Adrenal gland (tissue), 12 donors: Measurements from ENCODE around the gene NAT9. TPM values are rescaled to one million over a fixed set of nuclear protein-coding genes. Genes with fewer than 3 reads are reported as not detected.

ENCODE experiments used
- DNase-seq, 7 donors: peaks; one replicate each; pipeline ENCODE4 v3.0.0-alpha.2; 2019 to 2020
- H3K27ac ChIP-seq, 5 donors: fragments of 200-600 bp; sonication (generic) in 4 of 5; 1 replicate in 3 of 5; 2 replicates in 2 of 5; pipeline versions ENCODE4 v1.5.1 to v1.8.0; 2016 to 2020; ENCODE audit warnings: mild to moderate bottlenecking in 1 of 5
- H3K27me3 ChIP-seq: fragments of 200-600 bp; 2 replicates; pipeline ENCODE4 v1.8.0; 2021
- H3K36me3 ChIP-seq, 2 donors: fragments of 200-600 bp; replicated peaks in 1 of 2; 1 replicate in 1 of 2; 2 replicates in 1 of 2; pipeline versions ENCODE4 v1.5.1 to v1.8.0; 2018 to 2022
- H3K4me1 ChIP-seq, 2 donors: fragments of 200-600 bp; replicated peaks in 1 of 2; 1 replicate in 1 of 2; 2 replicates in 1 of 2; pipeline versions ENCODE4 v1.5.1 to v1.8.0; 2018 to 2021
- H3K4me3 ChIP-seq, 4 donors: fragments of 200-600 bp; sonication (generic) in 3 of 4; one replicate each; pipeline ENCODE4 v1.5.1; 2016 to 2018
- H3K9me3 ChIP-seq, 3 donors: fragments of 200-600 bp; sonication (generic) in 1 of 3; replicated peaks in 1 of 3; 1 replicate in 2 of 3; 2 replicates in 1 of 3; pipeline versions ENCODE4 v1.5.1 to v1.8.0; 2016 to 2021
- POLR2A ChIP-seq, 2 donors: fragments of 450-650 bp; IDR thresholded peaks; one replicate each; pipeline ENCODE4 v1.6.1; 2017; ENCODE audit warnings: antibody characterized with exemption in 2 of 2, mild to moderate bottlenecking in 2 of 2, moderate library complexity in 1 of 2
- WGBS, 4 donors: extraction: QIAGEN DNeasy Blood & Tissue Kit in 2 of 4; methylation state at CpG; one replicate each; pipeline versions ENCODE4 v1.1.5 to v1.1.7; 2013 to 2017; 5-methylcytosine and 5-hydroxymethylcytosine counted together
- intact Hi-C, 2 donors: fragments of 100-400 bp; cut with DNase I; formaldehyde crosslinking; loops; one replicate each; pipeline versions ENCODE4 v1.14.1 to v1.15.0; 2022 to 2023
- polyA plus RNA-seq, 3 donors: library from polyadenylated mRNA; stranded (reverse); fragments of 200-250 nt in 2 of 3; fragments of 350-450 nt in 1 of 3; fragmentation: Illumina TruSeq in 1 of 3; extraction: RNeasy Lipid Tissue Mini Kit (QIAGEN cat#74804) in 1 of 3; gene quantifications; one replicate each; pipeline ENCODE4 v1.2.3, GENCODE V29; 2013 to 2014
- total RNA-seq, 9 donors: library from RNA; depleted of rRNA in 4 of 9; stranded (reverse); fragments of >200 nt in 4 of 9; fragments of 120-200 nt in 1 of 9; fragmentation: NEBNext Ultra II Directional in 1 of 9; extraction: Animal tissue kit (Norgen Biotek cat#: 25700) in 1 of 9; gene quantifications; one replicate each; pipeline versions ENCODE4 v1.1.0 to v1.2.4, GENCODE V29; 2013 to 2023
- TF ChIP-seq, protein P1 (sequence below), 6 experiments: fragments of 450-650 bp in 4 of 6; fragments of 200-600 bp in 2 of 6; sonication (generic) in 1 of 6; IDR thresholded peaks; 1 replicate in 5 of 6; 2 replicates in 1 of 6; pipeline versions ENCODE4 v1.5.1 to v1.8.0; 2016 to 2021; ENCODE audit warnings: antibody characterized with exemption in 6 of 6, mild to moderate bottlenecking in 2 of 6, moderate library complexity in 1 of 6
- donor health status: healthy with polysubstance abuse.
- donor health status: Bipolar disorder and iron deficiency.
- donor health status: DM: yes; HTN: yes; CAD: no.
- donor health status: DM: no; HTN: no; CAD: no.
- donor health status: DM: no; HTN: no; CAD: no.
- donor health status: DM: yes; HTN: yes; CAD: no.

Gene NAT9
- total and polyA plus RNA-seq, 12 donors, result 23.1 to 149 (median 87.0) TPM

DNA sequence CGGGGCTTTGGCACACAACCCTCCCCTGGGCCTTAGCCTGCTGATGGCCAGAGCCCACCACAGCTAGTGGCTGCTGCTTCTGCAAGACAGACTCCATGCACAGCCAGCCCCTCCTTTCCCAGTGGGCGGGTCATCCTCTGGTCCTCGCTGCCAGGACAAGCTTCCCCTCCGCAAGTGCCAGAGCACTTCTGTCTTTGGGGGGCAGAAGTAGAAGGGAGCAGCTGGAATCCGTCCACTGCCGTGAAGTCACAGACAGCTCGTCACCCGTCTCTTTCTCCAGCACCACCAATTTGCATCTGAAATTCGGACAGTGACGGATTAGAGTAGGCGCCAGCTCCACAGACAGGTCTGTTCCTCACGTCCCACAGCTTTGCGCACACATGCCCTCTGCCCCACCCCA, 31.3 kb upstream of the NAT9 start:
- Histone ChIP-seq H3K9me3 (no peaks in the 10 kb centered on the region), H3K4me1 (peaks cover 0 to 14% of the 10 kb centered on the region in 2 donors), H3K27ac (no peak overlapping the region), H3K27me3 (no peaks in the 10 kb centered on the region), H3K4me3 (no peak overlapping the region), H3K36me3 (no peaks in the 10 kb centered on the region)
- intact Hi-C loops, result no loop called here
- TF ChIP-seq, protein P1, sequence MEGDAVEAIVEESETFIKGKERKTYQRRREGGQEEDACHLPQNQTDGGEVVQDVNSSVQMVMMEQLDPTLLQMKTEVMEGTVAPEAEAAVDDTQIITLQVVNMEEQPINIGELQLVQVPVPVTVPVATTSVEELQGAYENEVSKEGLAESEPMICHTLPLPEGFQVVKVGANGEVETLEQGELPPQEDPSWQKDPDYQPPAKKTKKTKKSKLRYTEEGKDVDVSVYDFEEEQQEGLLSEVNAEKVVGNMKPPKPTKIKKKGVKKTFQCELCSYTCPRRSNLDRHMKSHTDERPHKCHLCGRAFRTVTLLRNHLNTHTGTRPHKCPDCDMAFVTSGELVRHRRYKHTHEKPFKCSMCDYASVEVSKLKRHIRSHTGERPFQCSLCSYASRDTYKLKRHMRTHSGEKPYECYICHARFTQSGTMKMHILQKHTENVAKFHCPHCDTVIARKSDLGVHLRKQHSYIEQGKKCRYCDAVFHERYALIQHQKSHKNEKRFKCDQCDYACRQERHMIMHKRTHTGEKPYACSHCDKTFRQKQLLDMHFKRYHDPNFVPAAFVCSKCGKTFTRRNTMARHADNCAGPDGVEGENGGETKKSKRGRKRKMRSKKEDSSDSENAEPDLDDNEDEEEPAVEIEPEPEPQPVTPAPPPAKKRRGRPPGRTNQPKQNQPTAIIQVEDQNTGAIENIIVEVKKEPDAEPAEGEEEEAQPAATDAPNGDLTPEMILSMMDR (IDR thresholded peaks at IDR 0.05), result no peak
- TF ChIP-seq POLR2A (IDR thresholded peaks at IDR 0.05), result no peak
- WGBS, 4 donors, result 88 to 95% (median 91%) methylated on average over 13 of the region's 13 CpGs
- no peak for DNase-seq

DNA sequence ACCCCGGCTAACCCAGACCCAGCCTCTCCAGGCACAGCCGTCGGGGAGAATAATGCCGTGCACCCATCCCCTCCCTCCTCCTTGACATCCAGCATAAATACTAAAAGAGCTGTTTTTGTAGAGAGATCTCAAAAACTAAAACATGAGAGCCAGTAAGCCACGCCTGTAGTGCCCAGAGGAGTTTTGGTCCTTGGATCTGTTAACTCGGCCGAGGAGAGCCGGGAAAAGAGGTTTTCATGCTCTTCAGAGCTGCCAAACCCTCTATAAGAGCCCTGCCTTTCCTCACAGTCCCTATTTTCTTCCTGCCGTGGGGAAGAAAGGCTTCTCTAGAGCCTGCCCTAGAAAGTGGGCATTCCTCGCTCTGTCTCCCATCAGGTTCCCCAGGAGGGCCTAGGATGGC, 30.2 kb upstream of the NAT9 start:
- DNase-seq, result no peak
- peaks cover 0 to 5% of the 10 kb centered on the region in 2 donors for H3K4me1 ChIP-seq
- no peak overlapping the region for H3K27ac ChIP-seq
- H3K36me3 ChIP-seq, result no peaks in the 10 kb centered on the region
- intact Hi-C loops, result no loop called here
- no peaks in the 10 kb centered on the region for H3K9me3 ChIP-seq
- H3K4me3 ChIP-seq, result no peak overlapping the region
- WGBS, 4 donors, result 91 to 96% (median 93%) methylated on average over 10 of the region's 10 CpGs
- H3K27me3 ChIP-seq, result no peaks in the 10 kb centered on the region
- TF ChIP-seq, protein P1 (IDR thresholded peaks at IDR 0.05), result no peak
- no peak for TF ChIP-seq POLR2A (IDR thresholded peaks at IDR 0.05)

GRCh38 chr17:74805591-74805991, 29.4 kb upstream of the NAT9 start:
- intact Hi-C loops, result no loop called here
- 47 to 69% (median 56%) methylated on average over 13 to 15 of the region's 15 CpGs for WGBS, 4 donors
- no peak overlapping the region for H3K4me3 ChIP-seq
- no peaks in the 10 kb centered on the region for H3K4me1 ChIP-seq
- DNase-seq, result peak; percentile 36 to 84 (median 64)
- H3K36me3 ChIP-seq, result no peaks in the 10 kb centered on the region
- H3K27ac ChIP-seq, result no peak overlapping the region
- no peaks in the 10 kb centered on the region for H3K27me3 ChIP-seq
- TF ChIP-seq, protein P1 (IDR thresholded peaks at IDR 0.05), result no peak
- TF ChIP-seq POLR2A (IDR thresholded peaks at IDR 0.05), result no peak
- no peaks in the 10 kb centered on the region for H3K9me3 ChIP-seq

- TF ChIP-seq, protein P1 (IDR thresholded peaks at IDR 0.05), result no peak
- no peak for TF ChIP-seq POLR2A (IDR thresholded peaks at IDR 0.05)
- Histone ChIP-seq H3K27me3 (no peaks in the 10 kb centered on the region), H3K27ac (no peak overlapping the region), H3K4me1 (no peaks in the 10 kb centered on the region), H3K4me3 (no peak overlapping the region), H3K36me3 (no peaks in the 10 kb centered on the region), H3K9me3 (no peaks in the 10 kb centered on the region)
- DNase-seq, result no peak
- WGBS, 4 donors, result 92 to 97% (median 94%) methylated on average over 7 of the region's 7 CpGs
- intact Hi-C loops, result no loop called here
Observed at GRCh38 chr17:74804683-74805082, 28.5 kb upstream of the NAT9 start.
